HG03432 (cell line): ENCODE results near the gene AOPEP.
"Not testable (repeated sequence)": the region's sequence is repeated elsewhere in the genome, so short reads cannot be mapped to it uniquely, and the experiment has no call there.

Experiments
- ATAC-seq: cut with Tn5 transposase; IDR thresholded peaks from one replicate; pipeline ENCODE4 v1.9.1; 2021; ENCODE audit warnings: mild to moderate bottlenecking, moderate library complexity; ENCODE audit not compliant: unreplicated experiment

AOPEP gene

GRCh38 chr9:94950579-94951323 is 224.3 kb downstream of the AOPEP start:
- no peak for ATAC-seq

GRCh38 chr9:94951324-94952135 is 225.0 kb downstream of the AOPEP start:
- no peak for ATAC-seq

- ATAC-seq: peak; percentile 82
Observed at GRCh38 chr9:94952565-94953373, 226.3 kb downstream of the AOPEP start.

- ATAC-seq: no peak
Observed at GRCh38 chr9:94956731-94957130, 230.2 kb downstream of the AOPEP start.

- ATAC-seq: no peak
Observed at GRCh38 chr9:94960964-94961363, 234.5 kb downstream of the AOPEP start.

GRCh38 chr9:94961870-94962269 is 235.4 kb downstream of the AOPEP start:
- ATAC-seq: no peak

- ATAC-seq: not testable (repeated sequence)
Observed at GRCh38 chr9:94965631-94966030, 239.1 kb downstream of the AOPEP start.

GRCh38 chr9:94966046-94966445 is 239.5 kb downstream of the AOPEP start:
- ATAC-seq: not testable (repeated sequence)

- no peak for ATAC-seq
Observed at GRCh38 chr9:94967482-94967881, 241.0 kb downstream of the AOPEP start.

- ATAC-seq: no peak
Observed at GRCh38 chr9:94971378-94972131, 245.1 kb downstream of the AOPEP start.

GRCh38 chr9:94973451-94973941 is 247.0 kb downstream of the AOPEP start:
- ATAC-seq: no peak

- no peak for ATAC-seq
Observed at GRCh38 chr9:94974154-94974879, 247.8 kb downstream of the AOPEP start.

GRCh38 chr9:94975480-94975879 is 249.0 kb downstream of the AOPEP start:
- no peak for ATAC-seq

GRCh38 chr9:94976077-94976476 is 249.6 kb downstream of the AOPEP start:
- ATAC-seq: no peak

- no peak for ATAC-seq
Observed at GRCh38 chr9:94977416-94977815, 250.9 kb downstream of the AOPEP start.

- no peak for ATAC-seq
Observed at GRCh38 chr9:94979904-94980507, 253.5 kb downstream of the AOPEP start.

GRCh38 chr9:94980947-94981722 is 254.6 kb downstream of the AOPEP start:
- ATAC-seq: no peak

GRCh38 chr9:94981723-94982090 is 255.2 kb downstream of the AOPEP start:
- no peak for ATAC-seq

- ATAC-seq: no peak
Observed at GRCh38 chr9:94982211-94982610, 255.7 kb downstream of the AOPEP start.
